Endothelial cell of umbilical vein (primary cell): ENCODE results near the gene SRPX. TPM values are rescaled to one million over a fixed set of nuclear protein-coding genes. Genes with fewer than 3 reads are reported as not detected.

Experiments
- BruUV-seq: library from RNA; stranded (reverse); fragments of 400-500 nt; replicated peaks from 2 replicates; lab custom pipeline; 2021; lab: Mats Ljungman, UMichigan
- CTCF ChIA-PET: fragments of 300-600, 350-600 bp; sonication (Branson Sonifier 250); formaldehyde crosslinking; loops from one replicate; lab custom pipeline; 2021; ENCODE audit warnings: antibody characterized with exemption, inconsistent platforms; lab: Charles Lee
- POLR2A ChIA-PET: fragments of 300-600, 350-600 bp; sonication (Branson Sonifier 250); formaldehyde crosslinking; loops from one replicate; lab custom pipeline; 2021; ENCODE audit warnings: antibody characterized with exemption, inconsistent platforms; lab: Charles Lee
- DNase-seq: peaks from one replicate; pipeline ENCODE4 v3.0.0-alpha.2; 2011; ENCODE audit warnings: low read depth, low spot score
- FAIRE-seq: peaks from 2 replicates; lab custom pipeline; 2011; peaks lifted over from hg19 to GRCh38; lab: Jason Lieb, UNC
- H2AFZ ChIP-seq: 2 replicates; pipeline ENCODE4 v1.6.0; 2012; ENCODE audit warnings: low read depth, low read length, control low read depth, inconsistent platforms
- H3K27ac ChIP-seq: 2 replicates; pipeline ENCODE4 v1.5.1; 2011; ENCODE audit warnings: low read depth, mild to moderate bottlenecking, control low read depth, low read length, moderate library complexity; ENCODE audit not compliant: insufficient read depth
- H3K27me3 ChIP-seq, 2 experiments: 2 replicates each; pipeline versions ENCODE4 v1.6.0 to v1.6.1; 2011; ENCODE audit warnings: low read length in 2 of 2, mixed read lengths in 1 of 2; ENCODE audit not compliant: control insufficient read depth in 2 of 2, insufficient read depth in 2 of 2
- H3K36me3 ChIP-seq, 2 experiments: 2 replicates in 1 of 2; 3 replicates in 1 of 2; pipeline ENCODE4 v1.5.1; 2011; ENCODE audit warnings: low read length in 2 of 2, mild to moderate bottlenecking in 1 of 2, moderate library complexity in 1 of 2; ENCODE audit not compliant: control insufficient read depth in 2 of 2, insufficient read depth in 2 of 2; ENCODE audit errors: extremely low read depth in 1 of 2
- H3K4me1 ChIP-seq: 3 replicates; pipeline ENCODE4 v1.5.1; 2011; ENCODE audit warnings: mild to moderate bottlenecking, low read length; ENCODE audit not compliant: control insufficient read depth, insufficient read depth; ENCODE audit errors: extremely low read depth
- H3K4me2 ChIP-seq: 2 replicates; pipeline ENCODE4 v1.6.1; 2011; ENCODE audit warnings: low read length, control low read depth, mixed read lengths; ENCODE audit not compliant: insufficient read depth
- H3K4me3 ChIP-seq, 3 experiments: fragments of 200-600 bp in 1 of 3; sonication (generic), shearing (Covaris generic) in 1 of 3; replicated peaks in 1 of 3; 2 replicates each; pipeline ENCODE4 v1.5.1; 2011 to 2016; ENCODE audit warnings: control low read depth in 3 of 3, low read length in 3 of 3, mild to moderate bottlenecking in 2 of 3, inconsistent platforms in 1 of 3, low read depth in 1 of 3, moderate library complexity in 1 of 3; ENCODE audit not compliant: insufficient read depth in 1 of 3
- H3K79me2 ChIP-seq: 2 replicates; pipeline ENCODE4 v1.6.0; 2012; ENCODE audit warnings: low read length, inconsistent platforms; ENCODE audit not compliant: control insufficient read depth, insufficient read depth
- H3K9ac ChIP-seq: replicated peaks from 2 replicates; pipeline ENCODE3; 2011; ENCODE audit warnings: low read length, control low read depth; ENCODE audit not compliant: insufficient read depth; ENCODE audit errors: extremely low read depth
- H3K9me1 ChIP-seq: replicated peaks from 3 replicates; pipeline ENCODE4 v1.6.0; 2011; ENCODE audit warnings: mild to moderate bottlenecking, low read length; ENCODE audit not compliant: control insufficient read depth, insufficient read depth; ENCODE audit errors: extremely low read depth
- H3K9me3 ChIP-seq: replicated peaks from 2 replicates; pipeline ENCODE4 v1.5.1; 2012; ENCODE audit warnings: low read length, inconsistent platforms; ENCODE audit not compliant: control insufficient read depth, insufficient read depth
- H4K20me1 ChIP-seq: replicated peaks from 2 replicates; pipeline ENCODE3; 2011; ENCODE audit warnings: mild to moderate bottlenecking, low read length; ENCODE audit not compliant: control insufficient read depth, insufficient read depth; ENCODE audit errors: extremely low read depth
- CTCF ChIP-seq, 2 donors: IDR thresholded peaks; 1 replicate in 1 of 2; 2 replicates in 1 of 2; pipeline ENCODE4 v1.5.1; 2011; ENCODE audit warnings: low read length in 2 of 2, mild to moderate bottlenecking in 2 of 2, moderate library complexity in 2 of 2, control low read depth in 1 of 2, inconsistent platforms in 1 of 2, low read depth in 1 of 2; ENCODE audit not compliant: insufficient read depth in 1 of 2; ENCODE audit errors: extremely low read depth in 1 of 2
- EZH2 ChIP-seq: IDR thresholded peaks from 2 replicates; pipeline ENCODE4 v1.6.1; 2012; ENCODE audit warnings: borderline replicate concordance, low read depth, mild to moderate bottlenecking, moderate library complexity, low read length, inconsistent platforms; ENCODE audit not compliant: severe bottlenecking
- FOS ChIP-seq: IDR thresholded peaks from 2 replicates; pipeline ENCODE4 v1.6.1; 2011; ENCODE audit warnings: mild to moderate bottlenecking, low read length, moderate library complexity, borderline replicate concordance; ENCODE audit not compliant: insufficient read depth
- GATA2 ChIP-seq: IDR thresholded peaks from 2 replicates; pipeline ENCODE4 v1.7.0; 2011; ENCODE audit warnings: low read depth, mild to moderate bottlenecking, moderate library complexity, mixed read lengths, low read length; ENCODE audit not compliant: insufficient read length, insufficient read depth
- JUN ChIP-seq: IDR thresholded peaks from 2 replicates; pipeline ENCODE4 v1.6.1; 2011; ENCODE audit warnings: borderline replicate concordance, low read depth; ENCODE audit not compliant: insufficient read length, insufficient read depth
- MAX ChIP-seq: IDR thresholded peaks from 2 replicates; pipeline ENCODE4 v1.6.1; 2011; ENCODE audit not compliant: insufficient read depth, insufficient read length
- MYC ChIP-seq: IDR thresholded peaks from one replicate; pipeline ENCODE4 v1.6.1; 2011; ENCODE audit warnings: mild to moderate bottlenecking, low read depth, low read length
- POLR2A ChIP-seq: IDR thresholded peaks from 2 replicates; pipeline ENCODE4 v1.6.1; 2012; ENCODE audit warnings: low read depth, mild to moderate bottlenecking, control low read depth, low read length
- POLR2AphosphoS5 ChIP-seq: IDR thresholded peaks from 2 replicates; pipeline ENCODE4 v1.6.1; 2012; ENCODE audit warnings: low read depth, mild to moderate bottlenecking, control low read depth, low read length, moderate library complexity; ENCODE audit not compliant: insufficient read depth
- dilution Hi-C: fragments of 300-500 bp; cut with MboI; formaldehyde crosslinking; loops from one replicate; pipeline ENCODE4 v1.15.0; 2019; ENCODE audit warnings: low sequenced_read_pairs; ENCODE audit not compliant: extremely low pct_ligation_motif_present
- intact Hi-C: fragments of 100-400 bp; cut with micrococcal nuclease; formaldehyde crosslinking; loops from one replicate; pipeline ENCODE4 v1.10.0; 2022
- polyA plus RNA-seq, 4 experiments: library from polyadenylated mRNA; depleted of rRNA in 3 of 4; stranded (reverse) in 3 of 4; unstranded in 1 of 4; fragments of >200 nt; gene quantifications; 2 replicates each; pipeline versions ENCODE4 v1.2.1 to v1.2.3, GENCODE V29; 2011 to 2012; ENCODE audit warnings: missing spikeins in 1 of 4
- total RNA-seq: library from RNA; stranded (reverse); gene quantifications from 2 replicates; pipeline ENCODE4 v1.2.3, GENCODE V29; 2021

The SRPX gene
- total and polyA plus RNA-seq, 2 donors (not counting 3 experiments of a cell fraction or from before 2014, with no cell fraction given) = 104 to 140 TPM

- intact Hi-C loops = no loop called here
- Histone ChIP-seq H2AFZ (no peak overlapping the region), H3K9me3 (no peaks in the 10 kb centered on the region), H3K79me2 (no peaks in the 10 kb centered on the region), H3K4me3 (no peak overlapping the region), H3K4me2 (no peak overlapping the region), H3K9me1 (no peaks in the 10 kb centered on the region), H3K9ac (no peak overlapping the region), H3K36me3 (no peaks in the 10 kb centered on the region), H3K4me1 (no peaks in the 10 kb centered on the region), H3K27me3 (no peaks in the 10 kb centered on the region), H3K27ac (no peak overlapping the region), H4K20me1 (no peaks in the 10 kb centered on the region)
- FAIRE-seq (no peak), DNase-seq (peak; percentile 50)
- POLR2A ChIA-PET = no interaction called here
- CTCF ChIA-PET = no interaction called here
- no TSS peak for BruUV-seq
- dilution Hi-C loops = no loop called here
- no peak for TF ChIP-seq CTCF (IDR thresholded peaks at IDR 0.05; ENCODE audit: extremely low read depth in 1 of 2, insufficient read depth in 1 of 2, low read depth in 1 of 2, low read length in 2 of 2)
- TF ChIP-seq MYC = no peak
- no peak for TF ChIP-seq POLR2AphosphoS5
- TF ChIP-seq MAX = no peak
- no peak for TF ChIP-seq GATA2
- no peak for TF ChIP-seq EZH2
- no peak for TF ChIP-seq FOS
- no peak for TF ChIP-seq POLR2A
- no peak for TF ChIP-seq JUN
These were observed 81.8 kb downstream of the SRPX start for GRCh38 chrX:38138900-38139299.
